Colonic mucosa (tissue), 4 donors: ENCODE measurements around the gene MISP3. TPM values are rescaled to one million over a fixed set of nuclear protein-coding genes. Genes with fewer than 3 reads are reported as not detected.

Source experiments
- DNase-seq: peaks from one replicate; pipeline ENCODE4 v3.0.0-alpha.2; 2020
- H3K27ac ChIP-seq: fragments of 200-600 bp; one replicate; pipeline ENCODE4 v1.8.0; 2021
- H3K27me3 ChIP-seq: fragments of 200-600 bp; one replicate; pipeline ENCODE4 v1.8.0; 2021
- H3K36me3 ChIP-seq: fragments of 200-600 bp; one replicate; pipeline ENCODE4 v1.8.0; 2021
- H3K4me1 ChIP-seq: fragments of 200-600 bp; one replicate; pipeline ENCODE4 v1.8.0; 2021; ENCODE audit warnings: mild to moderate bottlenecking
- H3K4me3 ChIP-seq: fragments of 200-600 bp; one replicate; pipeline ENCODE4 v1.8.0; 2021
- H3K9ac ChIP-seq, 2 donors: one replicate each; pipeline ENCODE4 v1.7.0; 2013; ENCODE audit warnings: control low read depth in 2 of 2, low read depth in 2 of 2, low read length in 2 of 2
- H3K9me3 ChIP-seq: fragments of 200-600 bp; one replicate; pipeline ENCODE4 v1.8.0; 2021
- CTCF ChIP-seq: fragments of 200-600 bp; IDR thresholded peaks from one replicate; pipeline ENCODE4 v1.8.0; 2022; ENCODE audit warnings: antibody characterized with exemption, mild to moderate bottlenecking
- intact Hi-C: fragments of 100-400 bp; cut with DNase I; formaldehyde crosslinking; loops from one replicate; pipeline ENCODE4 v1.14.1; 2022
- total RNA-seq, 2 donors: library from RNA; stranded (reverse); fragmentation: NEBNext Ultra II Directional in 1 of 2; extraction: Animal tissue kit (Norgen Biotek cat#: 25700) in 1 of 2; gene quantifications; one replicate each; pipeline ENCODE4 v1.2.1, GENCODE V29; 2021
- donor health status: healthy.
- donor health status: DM: no; HTN: no; CAD: no.
- donor health status: DM: no; HTN: no; CAD: no.

MISP3 gene
- total RNA-seq, 2 donors from 2014 or later = 32.7 to 50.0 TPM

GRCh38 chr19:14088634-14089411 is 16.2 kb downstream of the MISP3 start:
- no peak overlapping the region for H3K27ac ChIP-seq
- H3K27me3 ChIP-seq = no peaks in the 10 kb centered on the region
- intact Hi-C loops = no loop called here
- TF ChIP-seq CTCF = no peak
- DNase-seq = no peak
- H3K4me3 ChIP-seq = peak overlapping the region; percentile 40
- no peaks in the 10 kb centered on the region for H3K9me3 ChIP-seq
- peak overlapping the region in 1 of 2 donors; percentile 3 for H3K9ac ChIP-seq
- no peaks in the 10 kb centered on the region for H3K4me1 ChIP-seq
- H3K36me3 ChIP-seq = no peaks in the 10 kb centered on the region

- no peaks in the 10 kb centered on the region for H3K4me1 ChIP-seq
- peak overlapping the region; percentile 40 for H3K4me3 ChIP-seq
- no peaks in the 10 kb centered on the region for H3K36me3 ChIP-seq
- intact Hi-C loops = no loop called here
- TF ChIP-seq CTCF = no peak
- H3K27me3 ChIP-seq = no peaks in the 10 kb centered on the region
- peak overlapping the region; percentile 3 to 56 for H3K9ac ChIP-seq
- no peak overlapping the region for H3K27ac ChIP-seq
- no peaks in the 10 kb centered on the region for H3K9me3 ChIP-seq
- no peak for DNase-seq
These were observed 16.8 kb downstream of the MISP3 start for GRCh38 chr19:14089412-14089661.

DNA sequence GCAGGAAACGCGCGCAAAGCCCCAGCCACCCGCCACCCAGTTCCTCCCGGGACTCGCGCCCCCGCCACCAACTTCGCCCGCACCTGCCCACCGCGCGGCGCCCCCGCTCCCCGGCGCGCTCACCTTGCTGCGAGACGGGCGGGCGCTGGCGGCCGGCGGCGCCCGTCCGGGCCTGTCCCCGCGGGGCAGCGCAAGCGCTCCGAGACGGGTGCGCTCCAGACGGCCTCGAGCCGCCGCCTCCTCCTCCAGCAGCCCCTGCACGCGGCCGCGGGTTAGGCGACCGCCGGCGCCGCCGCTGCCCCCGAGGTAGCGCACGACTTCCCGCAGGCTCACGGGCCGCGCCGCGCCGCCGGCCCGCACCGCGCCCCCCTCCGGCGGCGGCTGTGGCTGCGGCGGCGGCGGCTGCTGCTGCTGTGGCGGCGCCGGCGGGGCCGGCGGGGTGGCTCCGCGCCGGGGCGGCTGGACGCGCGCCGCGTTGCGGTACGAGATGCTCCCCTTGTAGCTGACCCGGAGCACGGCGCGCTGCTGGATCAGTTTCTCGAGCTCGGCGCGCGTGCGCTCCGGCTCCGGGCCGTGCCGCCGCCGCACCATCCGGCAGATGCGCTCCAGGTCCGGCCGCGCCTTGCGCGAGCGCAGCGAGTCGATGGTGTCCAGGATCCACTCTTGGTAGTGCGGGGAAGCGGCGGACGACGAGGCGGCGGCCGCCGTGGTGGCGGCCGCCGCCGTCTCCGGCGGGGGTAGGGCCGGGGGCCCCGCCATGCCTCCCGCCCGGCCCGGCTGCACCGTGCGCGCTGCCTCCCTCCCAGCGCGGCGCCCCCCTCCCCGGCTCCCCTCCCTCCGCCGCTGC is 17.3 kb downstream of the MISP3 start:
- H3K9ac ChIP-seq = peak overlapping the region; percentile 3 to 56
- H3K9me3 ChIP-seq = no peaks in the 10 kb centered on the region
- TF ChIP-seq CTCF = no peak
- intact Hi-C loops = no loop called here
- H3K27me3 ChIP-seq = no peaks in the 10 kb centered on the region
- H3K4me3 ChIP-seq = peak overlapping the region; percentile 48
- H3K27ac ChIP-seq = peak overlapping the region; percentile 60
- no peak for DNase-seq
- H3K4me1 ChIP-seq = no peaks in the 10 kb centered on the region
- H3K36me3 ChIP-seq = no peaks in the 10 kb centered on the region

- Histone ChIP-seq H3K4me3 (peak within 1 kb of the TSS; percentile 84), H3K36me3 (no peaks in the 10 kb centered on the region), H3K9ac (peak within 1 kb of the TSS; percentile 80 to 84), H3K27me3 (no peaks in the 10 kb centered on the region), H3K9me3 (no peaks in the 10 kb centered on the region), H3K4me1 (no peaks in the 10 kb centered on the region), H3K27ac (peak within 1 kb of the TSS; percentile 95)
- intact Hi-C loops = no loop called here
- TF ChIP-seq CTCF = no peak
- peak; percentile 88 for DNase-seq
These were observed 18.0 kb downstream of the MISP3 start, which contains the start of gene SAMD1 for GRCh38 chr19:14090509-14091080. Gene SAMD1 (minus strand): TSS chr19:14090751.

DNA sequence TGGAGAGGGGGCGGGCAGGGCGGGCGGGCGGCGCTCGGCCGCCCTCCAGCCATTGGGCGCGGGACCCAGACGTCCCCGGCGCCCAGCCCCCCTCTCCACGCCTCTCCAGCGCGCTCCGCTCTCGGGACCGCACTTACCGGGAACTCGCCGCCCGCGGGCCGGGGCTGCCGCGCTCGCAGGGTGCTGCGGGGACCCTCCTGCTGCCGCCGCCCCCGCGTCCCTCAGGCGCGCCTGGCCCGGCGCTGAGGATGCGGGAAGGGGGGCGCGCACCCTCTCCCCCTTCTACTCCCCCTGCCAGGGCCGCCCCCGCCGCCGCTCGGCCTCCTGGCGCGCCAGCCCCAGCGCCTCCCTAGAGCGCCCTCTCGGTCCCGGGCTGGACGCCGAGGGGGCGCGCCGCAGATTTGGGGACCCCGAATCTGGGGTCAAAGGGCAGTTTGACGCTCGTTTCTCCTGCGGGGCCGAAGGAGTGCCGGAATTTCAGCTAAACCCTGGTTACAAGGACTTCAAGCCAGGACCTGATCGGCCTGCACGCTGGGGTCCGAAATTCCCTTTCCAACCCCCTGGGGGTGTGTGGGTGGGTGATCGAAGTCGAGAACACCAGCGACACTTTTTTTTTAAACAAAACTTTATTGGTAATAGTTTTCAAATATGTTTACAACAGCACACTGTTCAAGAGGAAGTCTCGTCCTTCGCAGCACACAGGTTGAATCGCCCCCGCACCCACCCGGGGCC is 18.7 kb downstream of the MISP3 start:
- no peak for TF ChIP-seq CTCF
- H3K27ac ChIP-seq = peak overlapping the region; percentile 95
- H3K27me3 ChIP-seq = no peaks in the 10 kb centered on the region
- peak; percentile 84 for DNase-seq
- H3K4me1 ChIP-seq = no peaks in the 10 kb centered on the region
- H3K36me3 ChIP-seq = no peaks in the 10 kb centered on the region
- H3K9me3 ChIP-seq = no peaks in the 10 kb centered on the region
- H3K9ac ChIP-seq = peak overlapping the region; percentile 80 to 84
- peak overlapping the region; percentile 84 for H3K4me3 ChIP-seq
- intact Hi-C loops = no loop called here
